Sigmoid colon (tissue), 4 donors: ENCODE measurements around the gene LIG3.

Source experiments
- CTCF ChIP-seq, 4 experiments: fragments of 450-650 bp in 3 of 4; fragments of 200-600 bp in 1 of 4; IDR thresholded peaks; one replicate each; pipeline ENCODE4 v1.5.1; 2016 to 2019; ENCODE audit warnings: antibody characterized with exemption in 4 of 4, mild to moderate bottlenecking in 3 of 4, moderate library complexity in 2 of 4
- EP300 ChIP-seq, 4 donors: sonication (generic); formaldehyde crosslinking; IDR thresholded peaks; one replicate each; pipeline ENCODE4 v1.6.1; 2017; ENCODE audit warnings: antibody characterized with exemption in 4 of 4
- POLR2A ChIP-seq, 2 donors: fragments of 450-650 bp; IDR thresholded peaks; one replicate each; pipeline ENCODE4 v1.6.1; 2016; ENCODE audit warnings: antibody characterized with exemption in 2 of 2, mild to moderate bottlenecking in 2 of 2, moderate library complexity in 2 of 2
- POLR2AphosphoS5 ChIP-seq, 4 donors: sonication (generic); formaldehyde crosslinking; IDR thresholded peaks; one replicate each; pipeline ENCODE4 v1.6.1; 2017; ENCODE audit warnings: antibody characterized with exemption in 4 of 4

GRCh38 chr17:34999456-34999855 lies 19.1 kb downstream of the LIG3 start:
- TF ChIP-seq POLR2AphosphoS5 (IDR thresholded peaks at IDR 0.05) (no peak), CTCF (IDR thresholded peaks at IDR 0.05) (no peak), POLR2A (IDR thresholded peaks at IDR 0.05) (no peak), EP300 (IDR thresholded peaks at IDR 0.05) (no peak)
